ENCODE results near the gene TNFSF12. TPM values are rescaled to one million over a fixed set of nuclear protein-coding genes. Genes with fewer than 3 reads are reported as not detected.

Gene TNFSF12
- total and polyA plus RNA-seq, 8 donors: 11.0 to 27.7 (median 14.1) TPM

DNA sequence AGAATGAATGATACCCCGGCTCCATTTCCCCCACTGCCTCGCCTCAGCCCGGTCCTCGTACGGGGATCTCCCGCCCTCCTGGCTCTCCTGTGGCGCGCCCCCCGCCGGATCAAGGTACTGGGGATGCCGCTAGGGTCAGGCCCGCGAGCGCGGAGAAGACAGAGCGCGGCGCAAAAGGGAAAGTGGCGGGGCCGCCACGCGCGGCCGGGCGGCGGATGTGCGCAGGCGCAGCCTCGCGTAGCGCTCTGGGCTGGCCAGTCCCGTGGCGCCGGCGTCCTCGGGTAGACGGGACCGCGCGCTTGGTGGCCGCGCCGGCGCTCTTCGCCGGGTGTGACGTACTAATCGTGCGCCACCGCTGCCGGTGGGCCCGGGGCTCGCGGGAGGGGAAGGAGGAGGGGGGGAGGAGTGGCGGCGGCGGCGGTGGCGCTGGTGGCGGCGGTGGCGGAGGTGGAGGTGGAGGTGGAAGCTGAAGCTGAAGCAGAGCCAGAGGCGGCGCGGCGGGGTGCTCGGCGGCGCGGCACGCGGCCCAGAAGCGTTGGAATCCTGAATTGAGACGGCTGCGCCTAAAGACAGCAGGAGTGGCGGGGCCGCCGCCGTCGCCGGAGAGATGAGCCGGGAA lies 12.8 kb downstream of the TNFSF12 start, which contains the start of gene SENP3:
Gene SENP3, plus strand, starts transcription at position 331 of the 619 bp plus-strand sequence. CDS start 1,158 bp downstream, outside the sequence.
- Histone ChIP-seq H3K4me3 (peak within 1 kb of the TSS; percentile 80 to 97 (median 92)), H3K27ac (peak within 1 kb of the TSS; percentile 79 to 94 (median 88)), H3K9me3 (no peaks in the 10 kb centered on the region), H3K36me3 (peaks cover 0 to 6% (median 4%) of the 10 kb centered on the region in 3 donors), H3K4me1 (peaks cover 25 to 43% (median 30%) of the 10 kb centered on the region in 3 donors), H3K27me3 (no peaks in the 10 kb centered on the region)
- peak; percentile 86 to 97 (median 91) for DNase-seq
- TF ChIP-seq, protein P1, sequence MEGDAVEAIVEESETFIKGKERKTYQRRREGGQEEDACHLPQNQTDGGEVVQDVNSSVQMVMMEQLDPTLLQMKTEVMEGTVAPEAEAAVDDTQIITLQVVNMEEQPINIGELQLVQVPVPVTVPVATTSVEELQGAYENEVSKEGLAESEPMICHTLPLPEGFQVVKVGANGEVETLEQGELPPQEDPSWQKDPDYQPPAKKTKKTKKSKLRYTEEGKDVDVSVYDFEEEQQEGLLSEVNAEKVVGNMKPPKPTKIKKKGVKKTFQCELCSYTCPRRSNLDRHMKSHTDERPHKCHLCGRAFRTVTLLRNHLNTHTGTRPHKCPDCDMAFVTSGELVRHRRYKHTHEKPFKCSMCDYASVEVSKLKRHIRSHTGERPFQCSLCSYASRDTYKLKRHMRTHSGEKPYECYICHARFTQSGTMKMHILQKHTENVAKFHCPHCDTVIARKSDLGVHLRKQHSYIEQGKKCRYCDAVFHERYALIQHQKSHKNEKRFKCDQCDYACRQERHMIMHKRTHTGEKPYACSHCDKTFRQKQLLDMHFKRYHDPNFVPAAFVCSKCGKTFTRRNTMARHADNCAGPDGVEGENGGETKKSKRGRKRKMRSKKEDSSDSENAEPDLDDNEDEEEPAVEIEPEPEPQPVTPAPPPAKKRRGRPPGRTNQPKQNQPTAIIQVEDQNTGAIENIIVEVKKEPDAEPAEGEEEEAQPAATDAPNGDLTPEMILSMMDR (IDR thresholded peaks at IDR 0.05): no peak
- 0 to 1% methylated on average over 41 to 82 of the region's 82 CpGs for WGBS, 2 donors
- no peak for FAIRE-seq
- peak; percentile 64 to 82 (median 79) for ATAC-seq
- intact Hi-C loops (cut with DNase I): loop anchor here in 1 of 3 donors (5.0 kb wide), 1 partner anchor 49 kb away; no protein-coding TSS in a partner anchor

DNA sequence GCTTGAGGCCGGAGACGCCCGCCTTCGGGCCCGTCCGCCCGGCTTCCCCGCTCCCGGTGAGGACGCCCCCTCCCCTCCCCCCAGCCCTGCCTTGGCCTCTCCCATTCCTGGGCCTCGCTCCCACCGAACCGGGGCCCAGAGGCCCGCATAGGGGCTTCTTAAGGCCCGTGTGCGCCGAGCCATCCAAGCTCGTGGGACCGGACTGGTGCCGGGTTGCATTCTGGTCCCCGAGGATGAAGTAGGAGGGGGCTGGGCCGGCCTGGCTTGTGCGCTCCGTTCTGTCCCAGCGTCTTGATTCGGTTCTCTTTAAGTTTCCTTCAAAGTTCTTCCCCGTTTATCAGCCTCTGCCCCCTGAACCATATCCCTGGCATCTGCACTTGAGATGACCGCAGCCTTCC lies 13.3 kb downstream of the TNFSF12 start:
- H3K9me3 ChIP-seq: no peaks in the 10 kb centered on the region
- intact Hi-C loops (cut with DNase I): loop anchor here in 1 of 3 donors (5.0 kb wide), 1 partner anchor 50 kb away; no protein-coding TSS in a partner anchor

DNA sequence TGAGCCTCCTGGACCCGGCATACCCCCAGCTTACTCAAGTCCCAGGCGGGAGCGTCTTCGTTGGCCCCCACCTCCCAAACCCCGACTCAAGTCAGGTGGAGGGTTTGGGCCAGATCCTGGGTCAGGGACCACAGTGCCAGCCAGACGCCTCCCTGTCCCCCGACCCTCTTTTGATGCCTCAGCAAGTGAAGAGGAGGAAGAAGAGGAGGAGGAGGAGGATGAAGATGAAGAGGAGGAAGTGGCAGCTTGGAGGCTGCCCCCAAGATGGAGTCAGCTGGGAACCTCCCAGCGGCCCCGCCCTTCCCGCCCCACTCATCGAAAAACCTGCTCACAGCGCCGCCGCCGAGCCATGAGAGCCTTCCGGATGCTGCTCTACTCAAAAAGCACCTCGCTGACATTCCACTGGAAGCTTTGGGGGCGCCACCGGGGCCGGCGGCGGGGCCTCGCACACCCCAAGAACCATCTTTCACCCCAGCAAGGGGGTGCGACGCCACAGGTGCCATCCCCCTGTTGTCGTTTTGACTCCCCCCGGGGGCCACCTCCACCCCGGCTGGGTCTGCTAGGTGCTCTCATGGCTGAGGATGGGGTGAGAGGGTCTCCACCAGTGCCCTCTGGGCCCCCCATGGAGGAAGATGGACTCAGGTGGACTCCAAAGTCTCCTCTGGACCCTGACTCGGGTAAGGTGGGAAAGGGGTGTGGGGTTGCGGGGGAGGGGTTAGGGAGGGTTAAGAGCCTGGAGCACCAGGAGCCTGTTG lies 14.4 kb downstream of the TNFSF12 start:
- ATAC-seq: no peak
- intact Hi-C loops (cut with DNase I): loop anchor here in 1 of 3 donors (5.0 kb wide), 1 partner anchor 51 kb away; no protein-coding TSS in a partner anchor
- H3K4me1 ChIP-seq: peaks cover 19 to 35% (median 30%) of the 10 kb centered on the region in 3 donors
- no peaks in the 10 kb centered on the region for H3K27me3 ChIP-seq
- TF ChIP-seq, protein P1 (IDR thresholded peaks at IDR 0.05): no peak
- FAIRE-seq: no peak
- peaks cover 0 to 6% (median 4%) of the 10 kb centered on the region in 3 donors for H3K36me3 ChIP-seq
- DNase-seq: no peak
- H3K27ac ChIP-seq: no peak overlapping the region
- no peak overlapping the region for H3K4me3 ChIP-seq
- no peaks in the 10 kb centered on the region for H3K9me3 ChIP-seq
- 77 to 78% methylated on average over 29 to 30 of the region's 30 CpGs for WGBS, 2 donors

More for the DNA sequence above, 13.3 kb downstream of the TNFSF12 start:
- H3K27me3 ChIP-seq: no peaks in the 10 kb centered on the region
- TF ChIP-seq, protein P1 (IDR thresholded peaks at IDR 0.05): no peak
- H3K4me1 ChIP-seq: peaks cover 25 to 42% (median 30%) of the 10 kb centered on the region in 3 donors
- 0 to 1% methylated on average over 15 to 28 of the region's 28 CpGs for WGBS, 2 donors
- peaks cover 0 to 6% (median 4%) of the 10 kb centered on the region in 3 donors for H3K36me3 ChIP-seq
- peak overlapping the region; percentile 79 to 91 (median 85) for H3K27ac ChIP-seq
- ATAC-seq (no peak), DNase-seq (no peak), FAIRE-seq (no peak)
- H3K4me3 ChIP-seq: peak overlapping the region; percentile 80 to 97 (median 92)

DNA sequence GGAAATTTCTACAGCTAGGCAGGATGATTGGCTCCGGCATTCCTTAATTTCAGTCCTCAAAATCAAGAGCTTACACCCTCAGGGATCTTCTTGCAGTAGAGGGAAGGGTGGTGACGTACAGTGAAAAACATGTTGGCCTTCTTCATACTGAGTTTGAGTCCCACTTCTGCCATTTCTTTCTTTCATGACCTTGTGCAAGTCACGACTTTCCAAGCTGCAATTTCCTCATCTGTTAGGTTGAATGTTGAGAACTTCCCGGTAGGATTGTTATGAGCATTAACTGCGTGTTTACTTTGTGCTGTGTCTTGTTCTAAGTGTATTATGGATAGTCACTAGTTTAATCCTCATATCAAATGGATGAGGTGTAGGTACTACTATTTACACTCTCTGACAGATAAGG lies 20.7 kb downstream of the TNFSF12 start:
- H3K36me3 ChIP-seq: peaks cover under 1 to 22% (median 17%) of the 10 kb centered on the region in 3 donors
- WGBS, 2 donors: 74 to 82% methylated on average over 5 of the region's 5 CpGs
- FAIRE-seq: no peak

More for the DNA sequence above, 20.7 kb downstream of the TNFSF12 start:
- DNase-seq (no peak), ATAC-seq (no peak)
- H3K27ac ChIP-seq: no peak overlapping the region
- intact Hi-C loops (cut with DNase I): no loop called here
- TF ChIP-seq, protein P1 (IDR thresholded peaks at IDR 0.05): no peak
- H3K27me3 ChIP-seq: no peaks in the 10 kb centered on the region
- H3K4me3 ChIP-seq: no peak overlapping the region
- no peaks in the 10 kb centered on the region for H3K9me3 ChIP-seq
- H3K4me1 ChIP-seq: peaks cover 0 to 5% (median 1%) of the 10 kb centered on the region in 3 donors

Measured in pancreas (tissue), 10 donors.